MV-4-11 (cell line): Measurements from ENCODE around the gene HOXA1.

Experiments
- DNase-seq: peaks from one replicate; lab custom pipeline; 2025; lab: John Stamatoyannopoulos, UW

HOXA1 gene

DNA sequence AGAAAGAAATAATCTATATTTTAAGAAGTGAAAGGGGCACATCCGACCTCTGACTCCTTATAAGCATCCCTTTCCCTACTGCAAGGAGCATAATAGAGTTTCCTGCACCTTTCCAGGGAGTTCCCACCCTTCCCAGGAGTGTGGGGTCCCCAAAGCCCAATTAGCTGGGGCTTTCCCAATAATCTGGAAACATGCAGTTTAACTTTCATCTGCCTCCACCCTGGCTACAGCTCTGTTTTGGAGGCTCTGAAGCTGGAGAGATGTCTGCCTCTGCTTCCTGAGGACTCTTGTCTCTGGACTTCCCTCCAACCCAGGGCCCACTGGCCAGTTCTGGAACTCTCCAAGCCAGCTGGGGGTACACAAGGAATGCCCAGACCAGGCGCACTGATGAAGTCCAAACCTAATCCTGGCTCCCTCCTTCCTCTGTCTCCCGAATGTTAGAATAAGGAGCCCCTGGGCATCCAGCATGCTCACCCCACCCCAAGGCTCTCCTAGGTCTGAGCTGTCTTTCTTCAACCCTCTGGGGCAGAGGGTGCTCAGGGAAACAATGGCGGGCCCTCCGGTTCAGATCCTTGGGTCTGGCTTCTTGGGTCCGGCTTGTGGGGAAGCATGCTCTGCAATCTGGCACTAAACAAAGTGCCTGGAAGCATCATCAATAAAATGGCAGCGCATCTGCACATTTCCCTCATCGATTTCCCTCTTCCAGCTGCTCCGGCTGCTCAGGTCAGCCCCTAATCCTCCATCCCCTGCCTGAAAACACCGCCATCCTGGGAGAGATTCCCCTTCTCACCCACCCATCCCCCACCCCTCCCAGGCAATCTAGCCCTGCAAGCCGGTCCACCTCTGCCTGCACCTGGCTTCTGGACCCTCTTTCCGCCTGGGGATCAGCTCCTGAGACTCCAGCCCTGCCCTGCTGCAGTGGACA, 21.4 kb upstream of the HOXA1 start:
- DNase-seq: no peak

DNA sequence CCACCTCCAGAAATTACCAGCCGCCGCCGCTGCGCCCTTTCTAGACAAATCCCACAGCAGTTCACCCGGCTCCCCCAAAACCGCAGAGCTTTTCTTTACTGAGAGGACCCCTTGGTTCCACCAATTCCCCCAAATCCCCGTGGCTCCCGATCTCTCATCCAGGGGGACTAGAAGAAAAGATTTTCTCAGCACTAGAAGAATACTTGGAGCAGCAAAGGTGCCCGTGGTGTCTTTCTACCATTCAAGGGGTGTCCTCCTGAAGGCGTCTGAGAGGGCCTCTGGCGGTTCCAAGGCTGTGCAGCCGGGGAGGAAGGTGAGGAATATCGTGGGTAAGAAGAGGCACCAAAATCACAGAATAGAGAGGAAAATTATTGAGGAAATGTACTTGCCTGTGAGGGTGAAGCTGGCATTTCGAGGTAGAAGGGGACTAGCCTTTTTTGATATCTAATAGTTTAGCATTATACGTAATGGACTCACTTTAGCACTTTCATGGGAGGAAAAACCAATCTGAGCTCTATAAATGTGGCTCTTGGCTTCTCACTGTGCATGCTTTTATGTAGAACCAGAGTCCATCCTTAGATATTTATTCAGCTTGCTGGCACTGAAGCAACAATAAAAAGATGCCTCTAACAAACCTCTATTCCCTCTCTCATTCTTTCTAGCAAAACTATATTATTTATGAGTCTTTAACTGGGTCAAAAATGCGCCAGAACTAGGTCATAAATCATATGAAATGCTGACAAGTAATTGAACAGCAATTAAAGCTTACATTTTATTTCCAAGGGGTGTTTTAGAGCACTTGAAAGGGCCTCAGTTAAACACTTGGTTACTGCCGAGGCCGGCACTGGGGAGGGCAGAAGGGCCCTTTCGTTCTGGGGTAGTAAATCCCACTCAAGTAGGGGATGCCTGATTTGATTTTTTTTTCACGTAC, 20.5 kb upstream of the HOXA1 start:
- DNase-seq: no peak

GRCh38 chr7:27115221-27116026, 19.6 kb upstream of the HOXA1 start:
- DNase-seq: no peak

DNA sequence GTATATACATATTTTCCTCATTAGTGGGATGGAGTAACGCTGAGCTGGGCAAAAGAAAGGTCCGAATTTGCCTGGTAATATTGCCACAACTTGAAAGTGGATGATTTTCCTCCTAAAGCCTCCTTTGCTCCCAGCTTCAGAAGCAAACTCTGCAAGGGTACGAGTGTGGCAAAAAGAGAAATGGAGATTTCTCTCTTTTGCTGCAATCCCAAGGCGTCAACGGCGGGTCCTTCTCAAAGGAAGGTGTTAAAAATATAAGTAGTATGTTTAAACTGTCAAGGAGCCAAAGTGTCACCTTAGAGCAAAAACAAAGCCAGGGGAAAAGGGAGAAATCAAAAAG, 19.1 kb upstream of the HOXA1 start:
- DNase-seq: no peak

DNA sequence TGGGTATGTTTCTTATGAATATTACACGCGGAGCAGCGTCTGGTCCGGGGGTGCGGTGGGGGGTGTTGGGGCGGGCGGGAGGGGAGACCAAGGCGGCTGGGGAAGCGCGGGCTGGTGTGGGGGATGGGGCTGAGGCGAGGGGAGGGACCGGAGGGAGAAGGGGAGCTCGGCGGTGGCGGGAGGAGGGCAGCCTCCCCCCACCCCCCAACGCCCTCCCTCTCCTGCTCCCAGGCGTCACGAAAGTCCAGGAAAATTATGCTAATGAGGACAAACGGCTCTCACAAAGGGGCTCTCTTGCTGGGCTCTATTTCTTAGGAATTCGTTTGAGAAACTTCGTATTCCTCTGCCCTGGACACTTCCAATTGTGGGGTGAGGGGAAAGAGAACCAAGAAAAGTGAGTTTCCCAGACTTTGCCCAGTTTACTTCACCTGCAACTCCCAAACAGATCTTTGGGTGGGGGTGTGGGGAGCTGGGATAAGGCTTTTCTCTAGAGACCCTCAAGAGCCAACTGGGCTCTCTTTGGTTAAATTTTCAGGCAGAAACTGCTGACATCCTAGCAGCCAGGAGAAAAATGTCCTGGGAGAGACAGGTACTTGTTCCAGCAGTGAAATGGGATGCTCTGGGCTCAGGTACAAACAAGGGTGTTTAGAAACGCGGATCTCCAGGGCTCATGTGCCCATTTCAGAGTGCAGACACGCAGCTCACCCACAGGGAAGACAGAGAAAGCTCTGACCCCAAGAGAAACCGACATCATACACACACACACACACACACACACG, 18.4 kb upstream of the HOXA1 start:
- DNase-seq: no peak

DNA sequence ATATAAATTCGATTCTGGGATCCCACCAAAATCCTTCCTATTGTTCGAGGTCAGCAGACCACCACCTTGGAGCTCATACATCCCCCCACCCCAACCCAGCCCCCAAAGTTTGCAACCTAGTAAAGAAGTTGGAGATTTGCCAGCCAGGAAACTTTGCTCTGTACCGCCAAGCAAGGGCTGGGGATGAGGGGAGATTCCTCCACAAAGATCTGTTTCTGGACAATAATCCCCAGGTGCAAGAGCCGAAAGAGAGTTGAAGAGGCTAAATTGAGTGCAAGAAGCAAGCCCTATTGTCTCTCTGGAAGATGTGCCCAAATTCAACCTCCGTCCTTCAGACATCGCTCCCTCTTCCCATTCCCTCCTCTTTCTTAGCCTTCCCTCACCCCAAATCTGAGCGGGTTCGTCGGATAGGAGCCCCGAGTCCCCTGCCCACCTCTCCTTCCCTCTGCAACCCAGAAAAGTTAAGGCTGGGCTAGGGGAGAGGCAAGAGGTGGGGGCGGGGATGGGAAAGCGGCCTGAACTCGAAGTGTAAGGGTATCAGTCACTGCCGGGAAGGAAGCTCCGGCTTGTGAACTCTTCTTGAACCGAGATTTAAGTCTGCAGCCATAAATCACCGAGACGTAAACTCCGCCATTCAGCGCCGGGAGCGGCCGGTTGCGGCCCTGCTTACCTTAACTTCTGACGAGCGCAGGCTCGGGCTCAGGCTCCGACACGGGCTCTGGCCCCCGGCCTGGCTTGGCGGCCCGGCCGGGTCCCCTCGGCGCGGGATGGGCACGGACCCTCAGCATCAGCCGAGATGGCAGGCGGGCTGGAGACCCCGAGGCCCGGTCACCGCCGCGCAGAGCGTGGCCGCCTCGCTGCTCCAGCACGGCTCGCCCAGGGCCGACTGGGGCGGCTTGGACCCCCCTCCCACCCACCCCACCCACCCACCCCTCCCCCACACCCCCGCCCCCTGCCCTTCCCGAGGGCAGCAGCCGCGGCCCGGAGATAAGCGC, 17.5 kb upstream of the HOXA1 start:
- no peak for DNase-seq

- DNase-seq: no peak
These were observed 16.6 kb upstream of the HOXA1 start for GRCh38 chr7:27112361-27112760.

- no peak for DNase-seq
These were observed 16.0 kb upstream of the HOXA1 start for GRCh38 chr7:27111751-27112277.

DNA sequence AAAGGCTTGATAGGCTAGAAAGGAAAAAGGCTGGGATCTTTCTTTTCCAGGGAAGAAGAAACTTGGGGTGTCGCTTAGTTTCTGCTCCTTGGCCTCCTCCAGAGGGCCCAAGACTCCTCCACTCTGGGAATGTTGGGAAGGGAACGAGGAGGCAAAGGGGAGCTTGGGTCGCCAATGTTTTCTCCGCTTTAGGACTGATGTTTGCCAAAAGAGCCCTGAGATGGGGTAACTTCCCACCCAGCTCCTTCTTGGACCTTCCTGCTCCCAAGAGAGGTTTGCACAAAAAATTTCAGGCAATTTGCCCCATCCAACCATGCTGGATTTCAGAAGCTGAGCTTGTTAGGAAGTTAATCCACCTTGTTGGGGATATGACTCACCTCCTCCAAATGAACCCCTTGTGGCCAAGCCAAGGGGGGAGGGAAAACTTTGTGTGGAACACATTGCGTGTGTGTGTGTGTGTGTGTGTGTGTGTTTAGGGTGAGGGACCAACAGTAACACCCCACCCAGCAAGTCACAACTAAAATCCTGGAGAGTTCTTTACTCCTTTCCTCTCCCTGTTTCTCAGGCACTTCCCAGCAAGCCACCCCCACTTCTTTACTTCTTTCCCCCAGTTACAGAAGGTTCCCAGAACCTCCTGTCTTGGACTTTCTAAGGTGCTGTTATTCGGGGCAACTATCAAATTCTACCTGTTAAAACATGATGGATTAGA, 15.4 kb upstream of the HOXA1 start:
- no peak for DNase-seq

- DNase-seq: no peak
These were observed 14.6 kb upstream of the HOXA1 start for GRCh38 chr7:27110186-27111031.

- no peak for DNase-seq
These were observed 13.8 kb upstream of the HOXA1 start for GRCh38 chr7:27109466-27110185.

DNA sequence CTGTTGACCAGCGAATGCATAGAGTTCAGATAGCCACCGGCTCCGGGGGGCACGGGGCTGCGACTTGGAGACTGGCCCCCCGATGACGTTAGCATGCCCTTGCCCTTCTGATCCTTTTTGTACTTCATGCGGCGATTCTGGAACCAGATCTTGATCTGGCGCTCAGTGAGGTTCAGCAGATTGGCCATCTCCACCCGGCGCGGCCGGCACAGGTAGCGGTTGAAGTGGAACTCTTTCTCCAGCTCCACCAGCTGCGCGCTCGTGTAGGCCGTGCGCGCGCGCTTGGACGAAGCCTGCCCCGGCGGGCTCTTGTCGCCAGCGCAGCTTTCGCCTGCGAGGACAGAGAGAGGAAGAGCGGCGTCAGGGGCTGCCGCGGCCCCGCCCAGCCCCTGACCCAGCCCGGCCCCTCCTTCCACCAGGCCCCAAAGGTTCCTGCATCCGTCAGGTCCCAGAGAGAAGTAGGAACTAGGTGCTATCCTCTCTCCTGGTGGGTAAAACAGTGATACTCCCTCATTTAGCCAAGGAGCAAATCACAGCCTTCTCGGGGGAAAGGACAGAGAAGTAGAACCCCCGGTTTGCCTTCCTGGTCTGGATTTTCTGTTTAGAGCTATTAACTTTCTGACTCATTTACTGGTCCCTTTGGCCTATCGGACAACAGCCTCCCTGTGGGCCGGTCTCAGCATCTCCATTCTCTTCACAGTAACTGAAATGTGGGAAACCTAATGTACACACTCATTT, 12.8 kb upstream of the HOXA1 start:
- no peak for DNase-seq

GRCh38 chr7:27107391-27108381, 11.9 kb upstream of the HOXA1 start:
- no peak for DNase-seq

- no peak for DNase-seq
These were observed 11.1 kb upstream of the HOXA1 start for GRCh38 chr7:27106901-27107240.

- DNase-seq: no peak
These were observed 10.5 kb upstream of the HOXA1 start for GRCh38 chr7:27106181-27106900.
